Measurements from ENCODE around the gene CD151. TPM values are rescaled to one million over a fixed set of nuclear protein-coding genes. Genes with fewer than 3 reads are reported as not detected.

The CD151 gene
- polyA plus RNA-seq, 3 donors from 2014 or later, result 19.7 to 25.7 (median 23.7) TPM

- Mint-ChIP-seq H3K36me3 (no peaks in the 10 kb centered on the region), H3K4me1 (peaks cover 0 to 6% of the 10 kb centered on the region in 2 donors), H3K9me3 (no peaks in the 10 kb centered on the region), H3K4me3 (no peak overlapping the region), H3K27ac (no peak overlapping the region), H3K27me3 (ENCODE audit: low read depth in 3 of 3) (peaks cover 0 to 5% (median 4%) of the 10 kb centered on the region in 3 donors)
- no peak for DNase-seq
Measured at GRCh38 chr11:802018-802617, 30.6 kb upstream of the CD151 start.

GRCh38 chr11:802693-803466 is 29.9 kb upstream of the CD151 start:
- no peak overlapping the region for H3K27ac Mint-ChIP-seq
- peak overlapping the region in 1 of 5 donors; percentile 13 for H3K4me3 Mint-ChIP-seq
- no peak for DNase-seq
- peaks cover 4 to 6% of the 10 kb centered on the region in 2 donors for H3K4me1 Mint-ChIP-seq
- peaks cover 0 to 2% (median 2%) of the 10 kb centered on the region in 3 donors for H3K27me3 Mint-ChIP-seq (ENCODE audit: low read depth in 3 of 3)
- H3K9me3 Mint-ChIP-seq, result no peaks in the 10 kb centered on the region
- H3K36me3 Mint-ChIP-seq, result no peaks in the 10 kb centered on the region

- peak overlapping the region in 1 of 5 donors; percentile 26 for H3K4me3 Mint-ChIP-seq
- H3K27me3 Mint-ChIP-seq (ENCODE audit: low read depth in 3 of 3), result peaks cover 0 to 4% (median 2%) of the 10 kb centered on the region in 3 donors
- DNase-seq, result no peak
- H3K9me3 Mint-ChIP-seq, result no peaks in the 10 kb centered on the region
- H3K27ac Mint-ChIP-seq, result no peak overlapping the region
- no peaks in the 10 kb centered on the region for H3K36me3 Mint-ChIP-seq
- H3K4me1 Mint-ChIP-seq, result peaks cover 8% of the 10 kb centered on the region in 2 donors
Measured at GRCh38 chr11:803467-803742, 29.3 kb upstream of the CD151 start.

GRCh38 chr11:803770-804598 is 28.8 kb upstream of the CD151 start:
- Mint-ChIP-seq H3K27ac (peak overlapping the region in 4 of 6 donors; percentile 40 to 69 (median 64)), H3K4me3 (peak overlapping the region; percentile 72 to 82 (median 78)), H3K9me3 (no peaks in the 10 kb centered on the region), H3K27me3 (ENCODE audit: low read depth in 3 of 3) (peaks cover 0 to 7% (median 2%) of the 10 kb centered on the region in 3 donors), H3K4me1 (peaks cover 14% of the 10 kb centered on the region in 2 donors), H3K36me3 (no peaks in the 10 kb centered on the region)
- no peak for DNase-seq

- Mint-ChIP-seq H3K4me1 (peaks cover 15 to 16% of the 10 kb centered on the region in 2 donors), H3K9me3 (no peaks in the 10 kb centered on the region), H3K36me3 (no peaks in the 10 kb centered on the region), H3K4me3 (peak overlapping the region; percentile 72 to 82 (median 78)), H3K27me3 (ENCODE audit: low read depth in 3 of 3) (peaks cover 2 to 11% (median 6%) of the 10 kb centered on the region in 3 donors), H3K27ac (peak overlapping the region in 4 of 6 donors; percentile 40 to 69 (median 64))
- DNase-seq, result no peak
Measured at GRCh38 chr11:804599-804964, 28.2 kb upstream of the CD151 start.

- H3K27ac Mint-ChIP-seq, result peak overlapping the region; percentile 96 to 99 (median 98)
- H3K4me3 Mint-ChIP-seq, result peak overlapping the region; percentile 94 to 98 (median 95)
- H3K9me3 Mint-ChIP-seq, result no peaks in the 10 kb centered on the region
- H3K27me3 Mint-ChIP-seq (ENCODE audit: low read depth in 3 of 3), result peaks cover 5 to 21% (median 9%) of the 10 kb centered on the region in 3 donors
- H3K4me1 Mint-ChIP-seq, result peaks cover 37 to 38% of the 10 kb centered on the region in 2 donors
- DNase-seq, result no peak
- H3K36me3 Mint-ChIP-seq, result no peaks in the 10 kb centered on the region
Measured at GRCh38 chr11:808427-809286, 24.1 kb upstream of the CD151 start.

- peak; percentile 97 for DNase-seq
- Mint-ChIP-seq H3K4me1 (peaks cover 35 to 38% of the 10 kb centered on the region in 2 donors), H3K27me3 (ENCODE audit: low read depth in 3 of 3) (peaks cover 5 to 21% (median 9%) of the 10 kb centered on the region in 3 donors), H3K4me3 (peak within 1 kb of the TSS; percentile 94 to 98 (median 95)), H3K27ac (peak within 1 kb of the TSS; percentile 96 to 99 (median 98)), H3K9me3 (no peaks in the 10 kb centered on the region), H3K36me3 (no peaks in the 10 kb centered on the region)
Measured at GRCh38 chr11:809287-810039, 23.3 kb upstream of the CD151 start, which contains the start of gene RPLP2. RPLP2 (plus strand) TSS chr11:809967; CDS start chr11:810235, 268 bp downstream.

GRCh38 chr11:810040-810567 is 22.6 kb upstream of the CD151 start:
- Mint-ChIP-seq H3K9me3 (no peaks in the 10 kb centered on the region), H3K4me1 (peaks cover 33 to 38% of the 10 kb centered on the region in 2 donors), H3K27ac (peak overlapping the region; percentile 96 to 99 (median 98)), H3K36me3 (no peaks in the 10 kb centered on the region), H3K4me3 (peak overlapping the region; percentile 94 to 98 (median 95)), H3K27me3 (ENCODE audit: low read depth in 3 of 3) (peaks cover 5 to 21% (median 9%) of the 10 kb centered on the region in 3 donors)
- no peak for DNase-seq

- Mint-ChIP-seq H3K4me1 (peaks cover 33 to 38% of the 10 kb centered on the region in 2 donors), H3K9me3 (no peaks in the 10 kb centered on the region), H3K36me3 (no peaks in the 10 kb centered on the region), H3K27ac (peak overlapping the region; percentile 81 to 98 (median 89)), H3K4me3 (peak overlapping the region; percentile 59 to 98 (median 86)), H3K27me3 (ENCODE audit: low read depth in 3 of 3) (peaks cover 5 to 22% (median 9%) of the 10 kb centered on the region in 3 donors)
- DNase-seq, result no peak
Measured at GRCh38 chr11:811446-812245, 21.1 kb upstream of the CD151 start.

- Mint-ChIP-seq H3K4me3 (peak overlapping the region in 3 of 5 donors; percentile 14 to 98 (median 17)), H3K4me1 (peaks cover 33 to 38% of the 10 kb centered on the region in 2 donors), H3K27me3 (ENCODE audit: low read depth in 3 of 3) (peaks cover 5 to 22% (median 9%) of the 10 kb centered on the region in 3 donors), H3K27ac (peak overlapping the region in 1 of 6 donors; percentile 91), H3K9me3 (no peaks in the 10 kb centered on the region), H3K36me3 (no peaks in the 10 kb centered on the region)
- DNase-seq, result no peak
Measured at GRCh38 chr11:812390-812789, 20.4 kb upstream of the CD151 start.

GRCh38 chr11:813072-813455 is 19.7 kb upstream of the CD151 start:
- H3K27ac Mint-ChIP-seq, result no peak overlapping the region
- peaks cover 5 to 19% (median 9%) of the 10 kb centered on the region in 3 donors for H3K27me3 Mint-ChIP-seq (ENCODE audit: low read depth in 3 of 3)
- no peaks in the 10 kb centered on the region for H3K36me3 Mint-ChIP-seq

More at GRCh38 chr11:813072-813455, 19.7 kb upstream of the CD151 start:
- no peak overlapping the region for H3K4me3 Mint-ChIP-seq
- H3K9me3 Mint-ChIP-seq, result no peaks in the 10 kb centered on the region
- peaks cover 30 to 32% of the 10 kb centered on the region in 2 donors for H3K4me1 Mint-ChIP-seq
- DNase-seq, result no peak
